ENCODE results near the gene IGDCC3.
"Not testable (repeated sequence)": the region's sequence is repeated elsewhere in the genome, so short reads cannot be mapped to it uniquely, and the experiment has no call there.

IGDCC3 gene

GRCh38 chr15:65368302-65369211 is 9.2 kb downstream of the IGDCC3 start:
- no peak for DNase-seq

- DNase-seq = no peak
These were observed 11.5 kb downstream of the IGDCC3 start for GRCh38 chr15:65366122-65366892.

GRCh38 chr15:65365229-65365628 is 12.6 kb downstream of the IGDCC3 start:
- no peak for DNase-seq

DNA sequence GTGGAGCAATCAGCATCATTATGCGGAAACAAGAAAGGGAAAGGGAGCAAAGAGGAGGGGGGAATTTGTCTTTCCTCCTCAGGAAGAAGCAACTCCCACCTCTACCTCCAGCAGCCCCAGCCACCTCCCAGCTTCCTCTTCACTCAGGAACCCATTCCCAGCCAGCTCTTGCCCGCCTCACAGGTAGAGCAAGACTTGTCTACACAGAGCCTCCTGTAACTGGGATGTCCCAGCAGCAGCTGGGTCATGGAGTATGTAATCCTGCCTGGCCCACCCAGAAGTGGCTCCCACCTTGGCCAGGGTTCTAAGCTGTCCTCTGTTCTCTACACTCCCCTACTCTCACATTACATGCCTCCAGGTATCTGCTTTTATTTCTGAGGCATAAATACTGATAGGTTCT is 14.0 kb downstream of the IGDCC3 start:
- DNase-seq = no peak

DNA sequence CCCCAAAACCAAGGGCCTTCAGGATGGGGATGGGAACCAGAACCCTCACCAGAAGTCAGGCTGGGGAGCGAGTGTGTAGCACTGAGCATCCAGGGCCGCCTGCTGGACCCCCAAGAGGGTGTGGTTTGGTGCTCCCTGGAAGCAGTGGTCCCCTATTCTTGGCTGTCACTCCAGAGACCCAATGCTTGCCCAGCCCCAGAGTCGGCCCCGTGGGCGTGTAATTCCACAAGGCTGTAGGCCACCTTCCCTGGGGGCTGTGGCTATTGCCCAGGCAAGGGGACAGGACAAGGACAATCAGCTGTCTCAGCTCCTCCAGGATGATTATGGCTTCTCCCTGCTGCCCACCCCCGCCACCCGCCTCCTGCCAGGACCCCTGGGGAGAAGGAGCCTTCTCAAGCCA is 14.5 kb downstream of the IGDCC3 start:
- no peak for DNase-seq

DNA sequence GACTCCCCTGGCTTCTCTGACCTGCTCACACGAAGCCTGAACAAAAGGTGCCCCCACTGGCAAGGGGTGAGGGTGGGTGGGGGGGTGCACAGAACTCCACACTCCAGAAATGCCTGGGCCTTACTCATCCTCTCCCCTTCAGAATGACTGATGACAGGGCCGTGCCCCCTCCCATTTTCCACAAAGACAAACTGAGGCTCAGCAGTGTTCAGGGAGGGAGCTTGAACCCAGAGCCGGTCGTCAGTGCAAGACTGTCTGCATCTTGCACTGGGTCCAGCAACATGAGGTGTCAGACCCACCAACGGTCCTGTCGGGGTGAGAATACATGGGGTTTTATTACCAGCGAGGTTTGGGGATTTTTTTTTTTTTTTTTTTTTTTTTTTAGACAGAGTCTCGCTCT is 15.3 kb downstream of the IGDCC3 start:
- no peak for DNase-seq

- no peak for DNase-seq
These were observed 15.9 kb downstream of the IGDCC3 start for GRCh38 chr15:65361708-65362459.

- no peak for DNase-seq
These were observed 17.3 kb downstream of the IGDCC3 start for GRCh38 chr15:65360506-65360905.

- no peak for DNase-seq
These were observed 21.8 kb downstream of the IGDCC3 start for GRCh38 chr15:65355988-65356353.

DNA sequence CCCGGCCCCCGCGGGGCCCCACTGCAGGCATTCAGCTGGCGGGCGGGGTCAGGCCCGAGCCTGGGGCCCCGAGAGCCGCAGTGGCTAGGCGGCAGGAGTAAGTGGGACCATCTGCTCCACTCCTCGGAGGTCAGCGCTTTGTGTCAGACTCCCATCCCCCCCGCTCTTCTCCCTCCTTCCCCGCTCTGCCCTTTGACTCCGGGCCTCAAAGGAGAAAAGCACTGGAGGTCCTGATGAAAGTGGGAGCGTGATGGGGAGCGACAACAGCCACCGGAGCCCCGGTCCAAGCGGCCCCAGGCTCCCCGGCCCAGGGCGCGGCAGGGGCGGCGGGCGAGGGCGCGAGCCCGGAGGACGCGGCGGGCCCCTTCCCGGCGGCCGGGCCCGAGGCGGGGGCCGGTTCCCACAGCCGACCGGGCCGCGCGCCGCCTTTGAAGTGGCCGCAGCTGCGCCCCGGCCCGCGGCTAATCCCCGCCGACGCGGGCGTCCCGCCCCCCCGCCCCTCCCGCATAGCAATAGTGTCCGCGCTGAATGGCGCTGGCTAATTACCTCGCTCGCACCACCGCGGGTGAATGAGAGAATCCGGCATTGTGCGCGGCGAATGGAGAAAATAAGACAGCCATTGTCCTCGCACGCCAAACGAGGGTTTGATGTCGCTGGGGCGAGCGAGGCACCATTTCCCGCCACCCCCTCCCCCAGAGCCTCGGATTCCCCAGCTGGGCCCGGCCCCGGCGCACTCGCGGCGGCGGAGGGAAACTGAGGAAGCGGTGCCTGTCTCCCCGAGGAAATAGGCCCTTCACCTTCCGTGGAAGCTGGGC is 22.4 kb downstream of the IGDCC3 start:
- DNase-seq = no peak

DNA sequence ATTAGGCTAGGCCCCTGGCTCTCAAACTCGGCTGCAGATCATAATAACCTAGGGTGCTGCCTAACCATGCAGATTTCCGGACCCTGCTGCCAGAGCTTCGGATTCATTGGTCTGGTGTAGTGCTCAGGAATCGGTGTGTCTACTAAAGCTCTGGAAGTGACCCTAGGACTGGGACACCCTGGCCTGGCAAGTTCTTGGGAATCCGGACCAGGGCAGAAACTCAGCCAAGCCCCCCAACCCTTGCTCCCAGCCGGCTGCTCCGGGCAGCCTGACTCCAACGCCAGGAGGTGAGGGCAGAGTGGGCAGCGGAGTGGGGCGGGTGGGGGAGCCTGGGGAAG is 23.0 kb downstream of the IGDCC3 start:
- DNase-seq = no peak

DNA sequence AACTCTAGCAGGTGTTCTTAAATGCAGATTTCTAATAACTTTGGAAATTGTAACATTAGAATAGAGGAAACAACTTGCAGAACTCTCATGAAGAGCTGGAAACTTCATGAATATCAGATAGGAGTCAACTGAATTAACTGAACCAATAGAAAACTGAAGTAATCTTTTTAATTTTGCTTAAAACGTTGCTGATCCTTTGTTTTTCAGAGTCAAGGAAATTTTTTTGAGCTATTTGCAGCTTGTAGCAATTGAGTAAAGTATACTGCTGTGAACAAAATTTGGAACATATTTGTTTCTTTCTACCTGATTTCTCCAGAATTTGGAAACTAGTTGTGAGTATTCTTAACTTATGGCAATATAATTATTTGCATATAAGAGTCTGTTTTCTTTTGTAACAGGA is 25.8 kb downstream of the IGDCC3 start:
- not testable (repeated sequence) for DNase-seq

DNA sequence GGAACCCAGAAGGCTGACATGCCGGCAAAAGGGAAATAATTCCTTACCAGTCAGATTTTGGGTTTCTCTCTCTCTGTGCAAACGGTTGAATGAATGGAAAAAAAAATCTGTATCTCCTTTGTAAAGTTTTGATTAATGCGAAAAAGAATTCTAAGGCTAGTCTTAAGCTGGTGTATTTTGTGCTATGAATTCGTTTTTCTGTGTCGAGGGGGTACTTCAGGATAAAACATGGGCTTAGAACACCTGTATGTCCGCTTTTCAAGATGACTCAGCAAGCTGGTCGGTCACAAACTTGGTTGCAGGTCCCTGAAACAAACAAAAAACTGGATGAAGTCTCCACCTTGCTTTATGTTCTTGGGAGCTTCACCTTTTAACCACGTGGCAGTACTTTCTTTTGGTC is 28.5 kb downstream of the IGDCC3 start:
- DNase-seq = no peak

- not testable (repeated sequence) for DNase-seq
These were observed 30.0 kb downstream of the IGDCC3 start for GRCh38 chr15:65347756-65348155.

GRCh38 chr15:65346856-65347598 is 30.8 kb downstream of the IGDCC3 start:
- no peak for DNase-seq

DNA sequence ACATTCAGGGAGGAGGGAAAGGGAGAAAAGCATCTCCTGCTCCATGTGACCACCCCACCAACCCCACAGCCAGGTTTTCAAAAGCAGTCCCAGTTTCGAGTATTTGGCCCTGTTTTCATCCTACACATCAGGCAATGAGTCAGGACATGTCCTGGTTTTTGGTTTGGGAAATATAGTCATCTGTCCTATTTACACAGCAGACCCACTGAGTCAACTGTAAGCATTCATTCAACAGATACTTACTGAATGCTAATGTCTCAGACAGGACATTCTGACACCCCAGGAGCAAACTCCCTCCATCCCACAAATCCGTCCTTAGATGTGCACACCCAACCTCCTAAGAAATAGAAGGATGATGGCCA is 32.9 kb downstream of the IGDCC3 start:
- no peak for DNase-seq

DNA sequence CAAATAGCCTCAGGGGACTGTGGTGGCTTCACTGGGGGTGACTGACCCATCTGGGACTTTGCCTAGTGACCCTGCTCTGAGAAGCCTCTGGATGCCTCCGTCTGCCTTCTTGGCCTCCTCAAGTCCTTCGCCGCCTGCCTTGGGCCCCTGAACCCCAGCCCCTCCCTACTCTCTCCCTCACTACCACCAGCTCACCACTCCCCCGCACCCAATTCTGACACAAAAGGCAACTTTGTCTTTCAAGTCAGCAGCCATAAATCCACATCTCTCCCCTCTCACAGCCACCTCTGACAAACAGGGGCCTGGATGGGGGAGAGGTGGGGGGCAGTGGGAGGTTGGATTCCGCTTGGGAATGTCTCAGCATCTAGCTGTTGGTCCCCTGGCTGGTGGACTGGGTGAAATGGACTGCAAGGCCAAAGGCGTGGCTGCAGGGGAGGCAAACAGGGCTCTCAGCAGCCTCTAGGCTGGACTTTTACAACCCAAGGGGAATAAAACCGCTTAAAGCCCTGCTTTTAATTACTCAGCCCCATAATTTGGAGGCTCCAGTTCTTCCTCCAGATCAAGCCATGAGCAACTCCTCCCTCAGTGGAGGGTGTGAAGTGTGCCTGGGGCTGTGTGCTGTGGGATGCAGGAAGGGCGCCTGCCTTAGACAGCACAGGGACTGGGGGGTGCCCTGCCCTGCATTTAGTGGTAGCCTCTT is 33.4 kb downstream of the IGDCC3 start:
- DNase-seq = no peak

DNA sequence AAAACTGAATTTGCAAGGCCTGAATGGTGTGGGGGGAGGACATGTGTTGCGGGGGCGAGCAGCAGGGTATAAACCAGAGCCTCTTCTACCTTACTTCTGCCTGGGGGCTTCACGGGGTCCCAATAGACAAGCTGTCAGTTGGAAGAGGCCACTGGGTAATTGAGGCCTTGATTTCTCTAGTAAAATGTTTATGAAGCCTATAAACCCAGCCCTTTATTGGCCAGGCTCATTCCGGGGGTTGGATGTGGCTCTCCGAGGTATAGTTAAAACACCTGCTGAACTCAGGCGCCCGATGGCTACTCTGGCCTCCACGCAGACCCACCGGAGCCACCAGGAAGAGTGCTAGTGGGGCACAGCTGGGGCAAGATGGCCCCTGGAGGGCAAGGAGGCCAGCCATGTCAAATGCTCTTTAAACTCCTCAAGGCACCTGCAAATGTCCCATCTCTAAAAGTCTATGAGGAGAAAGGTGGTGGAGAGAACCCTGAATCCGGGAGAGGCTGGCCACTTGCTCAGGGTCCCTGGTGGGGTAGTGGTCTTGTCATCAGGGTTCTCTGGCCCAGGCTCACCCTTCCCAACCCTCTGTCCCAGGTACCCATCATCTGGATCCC is 34.3 kb downstream of the IGDCC3 start:
- no peak for DNase-seq

DNA sequence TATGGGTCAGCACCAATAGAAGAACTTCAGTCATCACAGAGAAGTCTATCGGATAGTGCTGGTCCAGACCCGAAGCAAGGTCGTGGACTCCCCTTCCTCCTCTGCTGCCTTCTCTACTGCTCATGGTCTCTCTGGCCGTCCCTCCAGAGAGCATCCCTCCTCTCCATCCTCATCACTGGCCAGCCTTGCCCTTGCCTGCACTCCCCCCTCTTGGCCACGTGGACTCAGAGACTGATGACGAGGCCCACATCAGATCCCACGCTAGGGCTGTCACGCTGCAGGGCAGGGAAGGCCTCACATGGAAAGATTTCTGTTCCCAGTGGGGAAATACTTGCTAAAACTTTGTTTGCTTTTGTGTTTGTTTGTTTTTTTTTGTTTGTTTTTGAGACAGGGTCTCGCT is 35.3 kb downstream of the IGDCC3 start:
- DNase-seq = no peak

GRCh38 chr15:65339920-65340319 is 37.9 kb downstream of the IGDCC3 start:
- no peak for DNase-seq

GRCh38 chr15:65339416-65339815 is 38.4 kb downstream of the IGDCC3 start:
- DNase-seq = no peak
